K562 (cell line): Measurements from ENCODE around the gene STRA8. TPM values are rescaled to one million over a fixed set of nuclear protein-coding genes. Genes with fewer than 3 reads are reported as not detected.

Source experiments
- ATAC-seq: fragments of 200-7000 bp; cut with Tn5 transposase; 3 replicates; pipeline ENCODE4 v1.9.1; 2020; ENCODE audit warnings: moderate library complexity
- BruUV-seq: library from RNA; stranded (reverse); fragments of 400-500 nt; replicated peaks from 2 replicates; lab custom pipeline; 2021; lab: Mats Ljungman, UMichigan
- CTCF ChIA-PET: fragments of 300-600 bp; formaldehyde crosslinking; extraction: SDS; loops from one replicate; lab custom pipeline; 2021; ENCODE audit warnings: low intra/inter-chr PET ratio; lab: Yijun Ruan, JAX
- POLR2A ChIA-PET: fragments of 300-600, 350-650 bp; sonication (Branson Sonifier 250); formaldehyde crosslinking; extraction: SDS; loops from one replicate; lab custom pipeline; 2021; ENCODE audit warnings: antibody characterized with exemption, inconsistent platforms; lab: Yijun Ruan, JAX
- DNase-seq, 4 experiments: peaks; one replicate each; pipeline versions ENCODE4 v3.0.0 to v3.0.0-alpha.2; 2011 to 2018; ENCODE audit warnings: low spot score in 3 of 4, mixed read lengths in 3 of 4; ENCODE audit errors: extremely low read depth in 1 of 4
- FAIRE-seq: peaks from 2 replicates; lab custom pipeline; 2011; peaks lifted over from hg19 to GRCh38; lab: Jason Lieb, UNC
- H2AFZ ChIP-seq: 2 replicates; pipeline ENCODE4 v1.6.0; 2011; ENCODE audit warnings: low read depth, low read length, control low read depth, inconsistent platforms
- H3K27ac ChIP-seq: fragments of 200-600 bp; 3 replicates; pipeline ENCODE4 v1.8.0; 2011; ENCODE audit warnings: low read depth, mild to moderate bottlenecking, control low read depth, inconsistent platforms, low read length, moderate library complexity, mixed read lengths; ENCODE audit errors: extremely low read depth
- H3K27me3 ChIP-seq, 2 experiments: fragments of 300-600 bp in 1 of 2; 2 replicates in 1 of 2; 3 replicates in 1 of 2; pipeline versions ENCODE4 v1.6.0 to v1.8.0; 2011; ENCODE audit warnings: inconsistent platforms in 2 of 2, low read length in 2 of 2, mild to moderate bottlenecking in 1 of 2, mixed read lengths in 1 of 2, moderate library complexity in 1 of 2; ENCODE audit not compliant: control insufficient read depth in 2 of 2, insufficient read depth in 2 of 2
- H3K36me3 ChIP-seq: fragments of 300-600 bp; 3 replicates; pipeline ENCODE4 v1.8.0; 2011; ENCODE audit warnings: mild to moderate bottlenecking, low read length, inconsistent platforms; ENCODE audit not compliant: control insufficient read depth, insufficient read depth
- H3K4me1 ChIP-seq, 2 experiments: fragments of 200-600 bp in 1 of 2; replicated peaks in 1 of 2; 2 replicates in 1 of 2; 3 replicates in 1 of 2; pipeline versions ENCODE4 v1.5.1 to v1.8.0; 2011; ENCODE audit warnings: inconsistent platforms in 2 of 2, low read length in 2 of 2, mild to moderate bottlenecking in 1 of 2, mixed read lengths in 1 of 2, moderate library complexity in 1 of 2; ENCODE audit not compliant: control insufficient read depth in 2 of 2, insufficient read depth in 2 of 2
- H3K4me2 ChIP-seq: 2 replicates; pipeline ENCODE4 v1.6.1; 2011; ENCODE audit warnings: low read length, control low read depth, inconsistent platforms, mixed read lengths; ENCODE audit not compliant: insufficient read depth
- H3K4me3 ChIP-seq: fragments of 200-600 bp; sonication (generic), shearing (Covaris generic); 2 replicates; pipeline ENCODE4 v1.5.1; 2016; ENCODE audit warnings: control low read depth, inconsistent platforms
- H3K79me2 ChIP-seq: fragments of 200-600 bp; 3 replicates; pipeline ENCODE4 v1.8.0; 2011; ENCODE audit warnings: low read length, inconsistent platforms; ENCODE audit not compliant: control insufficient read depth, insufficient read depth
- H3K9ac ChIP-seq, 2 experiments: 2 replicates each; pipeline versions ENCODE4 v1.6.0 to v1.6.1; 2011; ENCODE audit warnings: low read depth in 2 of 2, low read length in 2 of 2, control low read depth in 1 of 2, inconsistent platforms in 1 of 2, mild to moderate bottlenecking in 1 of 2, mixed read lengths in 1 of 2; ENCODE audit not compliant: insufficient read depth in 1 of 2
- H3K9me1 ChIP-seq: one replicate; pipeline ENCODE4 v1.6.0; 2011; ENCODE audit warnings: inconsistent platforms, mild to moderate bottlenecking, low read length, moderate library complexity; ENCODE audit not compliant: control insufficient read depth, insufficient read depth
- H3K9me3 ChIP-seq: replicated peaks from 2 replicates; pipeline ENCODE4 v1.5.1; 2011; ENCODE audit warnings: low read depth, low read length, inconsistent platforms; ENCODE audit not compliant: control insufficient read depth, insufficient read depth
- H4K20me1 ChIP-seq: replicated peaks from 2 replicates; pipeline ENCODE4 v1.6.1; 2011; ENCODE audit warnings: low read length, inconsistent platforms, mixed read lengths; ENCODE audit not compliant: control insufficient read depth, insufficient read depth
- CTCF ChIP-seq, 3 experiments: IDR thresholded peaks in 2 of 3; conservative IDR thresholded peaks in 1 of 3; 2 replicates each; pipeline ENCODE4 v1.5.1; 2011 to 2012; ENCODE audit warnings: low read length in 3 of 3, mild to moderate bottlenecking in 3 of 3, control low read depth in 2 of 3, improper control_type of control experiment in 1 of 3, inconsistent platforms in 1 of 3, low read depth in 1 of 3, mixed read lengths in 1 of 3, moderate library complexity in 1 of 3; ENCODE audit not compliant: insufficient read depth in 2 of 3
- POU5F1 ChIP-seq: fragments of 150-350 bp; IDR thresholded peaks from 2 replicates; pipeline ENCODE4 v1.6.1; 2014; ENCODE audit warnings: borderline replicate concordance, low read length, low read depth, mild to moderate bottlenecking; ENCODE audit not compliant: partially characterized antibody
- ZNF561 ChIP-seq: fragments of 450-650 bp; formaldehyde crosslinking; conservative IDR thresholded peaks from 2 replicates; pipeline ENCODE4 v1.4.0; 2020; ENCODE audit warnings: mild to moderate bottlenecking, moderate library complexity
- WGBS: fragments of 100-300 bp; shearing (Covaris generic); methylation state at CpG from one replicate; pipeline ENCODE4 v1.1.6; 2016; ENCODE audit warnings: low coverage, mixed read lengths; ENCODE audit not compliant: insufficient coverage; ENCODE audit errors: missing lambda C conversion rate; 5-methylcytosine and 5-hydroxymethylcytosine counted together
- in situ Hi-C: fragments of 300-500 bp; cut with MboI; formaldehyde crosslinking; loops from 4 replicates; pipeline ENCODE4 v1.15.0; 2018; ENCODE audit warnings: inconsistent platforms, mixed read lengths
- intact Hi-C: fragments of 100-400 bp; cut with micrococcal nuclease; formaldehyde crosslinking; loops from 2 replicates; pipeline ENCODE4 v1.14.2; 2022
- polyA plus RNA-seq, 8 experiments: library from polyadenylated mRNA; depleted of rRNA in 4 of 8; stranded (reverse) in 5 of 8; unstranded in 3 of 8; fragments of >200 nt; fragmentation: Nextera tagmentation in 2 of 8; fragmentation: Illumina TruSeq in 1 of 8; extraction: Ambion mirVana in 2 of 8; extraction: Trizol in 1 of 8; gene quantifications; 2 replicates each; pipeline versions ENCODE4 v1.2.1 to v1.2.3, GENCODE V29; 2011 to 2014; ENCODE audit warnings: inconsistent platforms in 1 of 8, missing spikeins in 1 of 8
- total RNA-seq, 7 experiments: library from RNA; depleted of rRNA in 6 of 7; stranded (reverse); fragments of >200 nt in 6 of 7; fragmentation: Illumina TruSeq in 2 of 7; extraction: Trizol in 2 of 7; gene quantifications; 2 replicates each; pipeline versions ENCODE4 v1.2.1 to v1.2.3, GENCODE V29; 2011 to 2021; ENCODE audit warnings: low replicate concordance in 1 of 7
- TF ChIP-seq, protein P1 (sequence below): fragments of 450-650 bp; formaldehyde crosslinking; IDR thresholded peaks from 2 replicates; pipeline ENCODE4 v1.4.0; 2020; ENCODE audit warnings: mild to moderate bottlenecking, mixed read lengths

The STRA8 gene
- total and polyA plus RNA-seq, 9 of the 15 experiments (the other 6 are each of a cell fraction or from before 2014, with no cell fraction given), result not detected

GRCh38 chr7:135234727-135235126 is 1.1 kb downstream of the STRA8 start:
- H3K9me3 ChIP-seq, result no peaks in the 10 kb centered on the region
- no peaks in the 10 kb centered on the region for H3K79me2 ChIP-seq
- intact Hi-C loops (no loop called here), in situ Hi-C loops (no loop called here)
- ChIA-PET POLR2A (interaction anchor here (0.8 to 1.3 kb wide), 3 partner anchors 10 to 15 kb away, joined by 3 to 5 read pairs (median 4); no protein-coding TSS in a partner anchor), CTCF (no interaction called here)
- FAIRE-seq (no peak), ATAC-seq (no peak), DNase-seq (no peak)
- peaks cover 13 to 24% of the 10 kb centered on the region in 2 experiments; a peak in 4 of 5 replicates for H3K4me1 ChIP-seq
- no peak overlapping the region for H3K4me2 ChIP-seq
- 0 out of 5 replicates have a peak, but pooled peaks cover 0 to 5% of the 10 kb centered on the region in 2 experiments for H3K27me3 ChIP-seq
- no peak overlapping the region for H3K27ac ChIP-seq
- TF ChIP-seq CTCF (IDR thresholded peaks at IDR 0.05 in 2 of 3, conservative IDR thresholded peaks at IDR 0.05 in 1 of 3; ENCODE audit: insufficient read depth in 2 of 3, low read depth in 1 of 3, low read length in 3 of 3) (no peak), ZNF561 (no peak), POU5F1 (no peak)
- TF ChIP-seq, protein P1, sequence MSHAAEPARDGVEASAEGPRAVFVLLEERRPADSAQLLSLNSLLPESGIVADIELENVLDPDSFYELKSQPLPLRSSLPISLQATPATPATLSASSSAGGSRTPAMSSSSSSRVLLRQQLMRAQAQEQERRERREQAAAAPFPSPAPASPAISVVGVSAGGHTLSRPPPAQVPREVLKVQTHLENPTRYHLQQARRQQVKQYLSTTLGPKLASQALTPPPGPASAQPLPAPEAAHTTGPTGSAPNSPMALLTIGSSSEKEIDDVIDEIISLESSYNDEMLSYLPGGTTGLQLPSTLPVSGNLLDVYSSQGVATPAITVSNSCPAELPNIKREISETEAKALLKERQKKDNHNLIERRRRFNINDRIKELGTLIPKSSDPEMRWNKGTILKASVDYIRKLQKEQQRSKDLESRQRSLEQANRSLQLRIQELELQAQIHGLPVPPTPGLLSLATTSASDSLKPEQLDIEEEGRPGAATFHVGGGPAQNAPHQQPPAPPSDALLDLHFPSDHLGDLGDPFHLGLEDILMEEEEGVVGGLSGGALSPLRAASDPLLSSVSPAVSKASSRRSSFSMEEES (CRISPR knock-in tag), result peak; percentile 67
- no peaks in the 10 kb centered on the region for H4K20me1 ChIP-seq
- no peak overlapping the region for H3K4me3 ChIP-seq
- no peak overlapping the region for H3K9ac ChIP-seq
- H2AFZ ChIP-seq, result peak overlapping the region; percentile 6; the same call in 1 of the 2 replicates
- H3K9me1 ChIP-seq, result no peaks in the 10 kb centered on the region
- H3K36me3 ChIP-seq, result no peaks in the 10 kb centered on the region
- WGBS, result 6% methylated on average over 4 of the region's 4 CpGs
- BruUV-seq, result no TSS peak
